ENCODE results near the gene SRD5A1.

Gene SRD5A1

DNA sequence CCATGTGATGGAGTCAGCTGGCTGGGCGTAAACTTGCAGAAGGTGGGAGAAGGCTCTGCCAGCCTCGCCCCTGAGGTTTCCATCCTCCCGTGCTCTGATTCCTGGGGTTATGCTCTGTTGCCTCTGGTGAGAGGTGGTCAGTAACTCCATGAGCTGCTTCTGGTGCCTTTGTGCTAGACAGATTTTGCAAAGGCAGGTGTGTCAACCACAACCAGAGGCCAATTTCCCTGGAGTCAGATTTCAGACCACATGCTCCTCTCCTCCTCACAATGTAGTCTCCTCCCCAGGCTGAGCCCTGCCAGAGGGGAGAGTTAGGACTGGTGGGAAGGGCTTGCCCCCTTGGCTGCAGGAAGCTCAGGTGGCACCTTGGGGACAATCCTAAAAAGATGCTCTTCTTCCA is 41.2 kb downstream of the SRD5A1 start:
- Histone ChIP-seq H3K4ac (ENCODE audit: low read depth in 1 of 2, low read length in 2 of 2) (no peak overlapping the region), H3K18ac (ENCODE audit: low read depth in 1 of 2, low read length in 2 of 2) (no peak overlapping the region), H3K4me3 (ENCODE audit: insufficient read depth in 1 of 2, low read depth in 1 of 2, low read length in 2 of 2) (no peak overlapping the region), H3K9ac (ENCODE audit: low read length) (no peak overlapping the region), H2AFZ (ENCODE audit: low read depth, low read length) (no peak overlapping the region), H3K36me3 (ENCODE audit: control insufficient read depth in 1 of 2, insufficient read depth in 2 of 2, low read depth in 1 of 2, low read length in 2 of 2) (peaks cover 8 to 17% of the 10 kb centered on the region in 2 experiments), H2AK5ac (ENCODE audit: low read length, severe bottlenecking) (no peak overlapping the region), H3K27ac (ENCODE audit: low read length, poor library complexity, severe bottlenecking) (no peak overlapping the region), H3K4me1 (ENCODE audit: control insufficient read depth, insufficient read depth, low read depth, low read length) (no peaks in the 10 kb centered on the region), H2BK5ac (ENCODE audit: low read depth, low read length, poor library complexity, severe bottlenecking) (no peak overlapping the region), H3K4me2 (ENCODE audit: low read length, poor library complexity, severe bottlenecking) (no peak overlapping the region), H2BK12ac (ENCODE audit: low read length in 2 of 2) (no peak overlapping the region), H3K79me1 (replicated peaks; ENCODE audit: low read length, poor library complexity, severe bottlenecking) (no peaks in the 10 kb centered on the region), H3K9me3 (ENCODE audit: control insufficient read depth, low read length) (no peaks in the 10 kb centered on the region), H2BK15ac (ENCODE audit: low read depth, poor library complexity, severe bottlenecking) (no peak overlapping the region), H2BK120ac (ENCODE audit: low read depth, low read length) (no peak overlapping the region), H4K91ac (ENCODE audit: low read length) (no peak overlapping the region), H3K14ac (ENCODE audit: low read length in 2 of 2) (no peak overlapping the region), H3K23ac (ENCODE audit: low read length in 2 of 2) (no peak overlapping the region), H3K27me3 (ENCODE audit: control insufficient read depth in 1 of 2, insufficient read depth in 1 of 2, low read length in 2 of 2) (no peaks in the 10 kb centered on the region), H4K8ac (ENCODE audit: low read length) (no peak overlapping the region)
- no peak for DNase-seq
- whole genome bisulfite sequencing = 97% methylated on average over 2 of the region's 3 CpGs

- Histone ChIP-seq H3K79me1 (replicated peaks; ENCODE audit: low read length, poor library complexity, severe bottlenecking) (no peaks in the 10 kb centered on the region), H3K18ac (ENCODE audit: low read depth in 1 of 2, low read length in 2 of 2) (no peak overlapping the region), H2BK15ac (ENCODE audit: low read depth, poor library complexity, severe bottlenecking) (no peak overlapping the region), H2BK120ac (ENCODE audit: low read depth, low read length) (no peak overlapping the region), H3K4me1 (ENCODE audit: control insufficient read depth, insufficient read depth, low read depth, low read length) (no peaks in the 10 kb centered on the region), H3K4me2 (ENCODE audit: low read length, poor library complexity, severe bottlenecking) (no peak overlapping the region), H2BK5ac (ENCODE audit: low read depth, low read length, poor library complexity, severe bottlenecking) (no peak overlapping the region), H3K27ac (ENCODE audit: low read length, poor library complexity, severe bottlenecking) (no peak overlapping the region), H4K91ac (ENCODE audit: low read length) (no peak overlapping the region), H3K27me3 (ENCODE audit: control insufficient read depth in 1 of 2, insufficient read depth in 1 of 2, low read length in 2 of 2) (no peaks in the 10 kb centered on the region), H3K23ac (ENCODE audit: low read length in 2 of 2) (no peak overlapping the region), H2AK5ac (ENCODE audit: low read length, severe bottlenecking) (no peak overlapping the region), H4K8ac (ENCODE audit: low read length) (no peak overlapping the region), H3K4ac (ENCODE audit: low read depth in 1 of 2, low read length in 2 of 2) (no peak overlapping the region), H3K9ac (ENCODE audit: low read length) (no peak overlapping the region), H3K9me3 (ENCODE audit: control insufficient read depth, low read length) (no peaks in the 10 kb centered on the region), H3K14ac (ENCODE audit: low read length in 2 of 2) (no peak overlapping the region), H3K36me3 (ENCODE audit: control insufficient read depth in 1 of 2, insufficient read depth in 2 of 2, low read depth in 1 of 2, low read length in 2 of 2) (peaks cover 5 to 14% of the 10 kb centered on the region in 2 experiments), H3K4me3 (ENCODE audit: insufficient read depth in 1 of 2, low read depth in 1 of 2, low read length in 2 of 2) (no peak overlapping the region), H2BK12ac (ENCODE audit: low read length in 2 of 2) (no peak overlapping the region), H2AFZ (ENCODE audit: low read depth, low read length) (no peak overlapping the region)
- no peak for DNase-seq
- 94% methylated on average over 6 of the region's 10 CpGs for WGBS
These were observed 41.6 kb downstream of the SRD5A1 start for GRCh38 chr5:6674886-6675285.

DNA sequence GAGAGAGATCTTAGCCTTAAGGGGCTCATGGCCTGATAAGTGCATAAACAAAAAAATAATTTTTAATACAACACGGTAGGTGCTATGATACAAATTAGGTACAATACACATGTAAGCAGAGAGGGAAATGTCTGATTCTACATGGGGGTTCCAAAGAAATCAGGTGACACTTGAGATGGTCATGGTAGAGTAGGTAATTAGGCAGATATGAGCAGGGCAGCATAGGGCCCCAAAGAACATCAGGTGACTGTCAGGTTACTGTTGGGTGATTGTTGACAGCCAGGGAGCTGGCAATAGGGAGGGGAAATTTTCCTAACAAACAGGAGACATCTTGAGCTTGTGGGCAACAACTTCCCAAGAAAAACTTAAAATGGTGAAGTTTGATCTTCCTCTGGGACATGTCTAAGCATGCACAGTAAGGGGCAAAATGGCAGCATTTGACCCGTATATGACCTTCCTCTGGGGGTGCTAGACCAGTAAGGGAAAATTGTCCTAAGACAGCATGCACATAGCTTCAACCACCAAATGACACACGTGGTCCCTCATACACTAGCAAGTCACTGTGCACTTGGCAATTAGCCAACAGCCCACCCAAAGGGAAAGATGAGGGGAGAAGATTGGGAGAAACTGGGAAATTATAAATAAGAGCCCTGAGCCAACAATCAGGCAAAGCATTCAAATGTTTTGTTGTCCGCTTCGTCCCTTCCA is 42.7 kb downstream of the SRD5A1 start:
- no peak overlapping the region for H2AFZ ChIP-seq (ENCODE audit: low read depth, low read length)
- no peak overlapping the region for H4K91ac ChIP-seq (ENCODE audit: low read length)
- H2BK12ac ChIP-seq (ENCODE audit: low read length in 2 of 2) = no peak overlapping the region
- H3K4me2 ChIP-seq (ENCODE audit: low read length, poor library complexity, severe bottlenecking) = no peak overlapping the region
- no peak overlapping the region for H3K9ac ChIP-seq (ENCODE audit: low read length)
- no peak overlapping the region for H3K27ac ChIP-seq (ENCODE audit: low read length, poor library complexity, severe bottlenecking)
- no peak overlapping the region for H3K4ac ChIP-seq (ENCODE audit: low read depth in 1 of 2, low read length in 2 of 2)
- no peak overlapping the region for H2AK5ac ChIP-seq (ENCODE audit: low read length, severe bottlenecking)
- H3K79me1 ChIP-seq (replicated peaks; ENCODE audit: low read length, poor library complexity, severe bottlenecking) = no peaks in the 10 kb centered on the region
- no peak overlapping the region for H2BK120ac ChIP-seq (ENCODE audit: low read depth, low read length)
- no peak overlapping the region for H3K18ac ChIP-seq (ENCODE audit: low read depth in 1 of 2, low read length in 2 of 2)
- H3K9me3 ChIP-seq (ENCODE audit: control insufficient read depth, low read length) = no peaks in the 10 kb centered on the region
- H4K8ac ChIP-seq (ENCODE audit: low read length) = no peak overlapping the region
- peaks cover 0 to 6% of the 10 kb centered on the region in 2 experiments for H3K36me3 ChIP-seq (ENCODE audit: control insufficient read depth in 1 of 2, insufficient read depth in 2 of 2, low read depth in 1 of 2, low read length in 2 of 2)
- over 99% methylated on average over 4 of the region's 5 CpGs for WGBS
- H2BK5ac ChIP-seq (ENCODE audit: low read depth, low read length, poor library complexity, severe bottlenecking) = no peak overlapping the region
- no peaks in the 10 kb centered on the region for H3K27me3 ChIP-seq (ENCODE audit: control insufficient read depth in 1 of 2, insufficient read depth in 1 of 2, low read length in 2 of 2)
- H3K4me1 ChIP-seq (ENCODE audit: control insufficient read depth, insufficient read depth, low read depth, low read length) = no peaks in the 10 kb centered on the region
- no peak overlapping the region for H2BK15ac ChIP-seq (ENCODE audit: low read depth, poor library complexity, severe bottlenecking)
- no peak overlapping the region for H3K4me3 ChIP-seq (ENCODE audit: insufficient read depth in 1 of 2, low read depth in 1 of 2, low read length in 2 of 2)
- no peak overlapping the region for H3K23ac ChIP-seq (ENCODE audit: low read length in 2 of 2)
- H3K14ac ChIP-seq (ENCODE audit: low read length in 2 of 2) = no peak overlapping the region
- DNase-seq = no peak

- no peak overlapping the region for H3K18ac ChIP-seq (ENCODE audit: low read depth in 1 of 2, low read length in 2 of 2)
- H3K4ac ChIP-seq (ENCODE audit: low read depth in 1 of 2, low read length in 2 of 2) = no peak overlapping the region
- peaks cover 0 to 6% of the 10 kb centered on the region in 2 experiments for H3K36me3 ChIP-seq (ENCODE audit: control insufficient read depth in 1 of 2, insufficient read depth in 2 of 2, low read depth in 1 of 2, low read length in 2 of 2)
- H2BK12ac ChIP-seq (ENCODE audit: low read length in 2 of 2) = no peak overlapping the region
- no peak overlapping the region for H2AFZ ChIP-seq (ENCODE audit: low read depth, low read length)
- no peak overlapping the region for H2BK15ac ChIP-seq (ENCODE audit: low read depth, poor library complexity, severe bottlenecking)
- 52% methylated on average over 1 of the region's 2 CpGs for WGBS
- H3K23ac ChIP-seq (ENCODE audit: low read length in 2 of 2) = no peak overlapping the region
- DNase-seq = peak; percentile 9
- no peak overlapping the region for H4K91ac ChIP-seq (ENCODE audit: low read length)
- no peak overlapping the region for H4K8ac ChIP-seq (ENCODE audit: low read length)
- no peak overlapping the region for H3K4me3 ChIP-seq (ENCODE audit: insufficient read depth in 1 of 2, low read depth in 1 of 2, low read length in 2 of 2)
- H2BK120ac ChIP-seq (ENCODE audit: low read depth, low read length) = no peak overlapping the region
- H3K14ac ChIP-seq (ENCODE audit: low read length in 2 of 2) = no peak overlapping the region
- H3K4me2 ChIP-seq (ENCODE audit: low read length, poor library complexity, severe bottlenecking) = no peak overlapping the region
- H3K4me1 ChIP-seq (ENCODE audit: control insufficient read depth, insufficient read depth, low read depth, low read length) = no peaks in the 10 kb centered on the region
- H3K9me3 ChIP-seq (ENCODE audit: control insufficient read depth, low read length) = no peaks in the 10 kb centered on the region
- no peak overlapping the region for H3K9ac ChIP-seq (ENCODE audit: low read length)
- no peak overlapping the region for H3K27ac ChIP-seq (ENCODE audit: low read length, poor library complexity, severe bottlenecking)
- no peaks in the 10 kb centered on the region for H3K27me3 ChIP-seq (ENCODE audit: control insufficient read depth in 1 of 2, insufficient read depth in 1 of 2, low read length in 2 of 2)
- H2BK5ac ChIP-seq (ENCODE audit: low read depth, low read length, poor library complexity, severe bottlenecking) = no peak overlapping the region
- H3K79me1 ChIP-seq (replicated peaks; ENCODE audit: low read length, poor library complexity, severe bottlenecking) = no peaks in the 10 kb centered on the region
- H2AK5ac ChIP-seq (ENCODE audit: low read length, severe bottlenecking) = no peak overlapping the region
These were observed 43.5 kb downstream of the SRD5A1 start for GRCh38 chr5:6676702-6677101.
